ENCODE results near the gene LRRC27.

DNA sequence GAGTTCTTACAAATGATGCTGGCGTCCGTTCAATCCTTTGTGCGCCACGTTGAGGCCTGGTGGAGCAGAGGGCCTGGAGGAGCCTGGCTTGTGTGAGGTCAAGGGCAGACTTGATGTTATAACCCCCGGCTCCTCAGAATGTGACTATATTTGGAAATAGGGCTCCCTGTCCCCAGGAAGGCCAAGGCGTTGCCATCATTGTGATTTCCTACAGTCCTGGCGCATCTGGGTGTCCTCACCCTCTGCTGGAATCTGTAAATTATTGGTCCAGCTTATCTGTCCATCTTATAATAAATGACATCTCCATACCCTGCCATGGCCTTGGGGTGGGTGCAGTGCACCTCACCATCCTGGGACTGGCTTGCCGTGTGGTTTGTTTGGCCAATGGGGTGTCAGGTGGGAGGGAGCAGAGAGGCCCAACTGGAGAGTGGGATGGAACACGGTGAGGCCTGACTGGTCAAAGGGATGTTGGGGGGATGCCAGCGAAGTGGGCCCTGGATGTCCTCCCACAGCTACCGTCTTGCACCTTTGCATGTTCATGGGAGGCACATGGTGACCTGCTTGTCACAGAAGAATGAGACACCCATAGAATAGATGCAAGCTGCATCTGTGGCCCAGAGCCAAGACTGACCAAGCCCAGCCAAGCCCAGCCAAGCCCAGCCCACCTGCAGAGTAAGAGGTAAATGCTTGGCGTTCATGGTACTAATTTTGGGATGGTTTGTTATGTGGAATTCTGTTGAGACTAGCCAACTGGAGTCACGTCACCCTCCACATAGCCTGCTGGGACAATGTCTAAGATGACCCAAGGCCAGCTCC is 11.1 kb upstream of the LRRC27 start:
- TF ChIP-seq CTCF (IDR thresholded peaks at IDR 0.05; ENCODE audit: low read depth, low read length), result no peak
- TF ChIP-seq EZH2phosphoT487 (IDR thresholded peaks at IDR 0.05; ENCODE audit: low read depth), result no peak

Data from OCI-LY3 (cell line).